ENCODE data around the gene NFU1. TPM values are rescaled to one million over a fixed set of nuclear protein-coding genes. Genes with fewer than 3 reads are reported as not detected.
"Not testable (repeated sequence)": the region's sequence is repeated elsewhere in the genome, so short reads cannot be mapped to it uniquely, and the experiment has no call there.

The NFU1 gene
- total and polyA plus RNA-seq, 12 donors: 47.3 to 117 (median 55.6) TPM

GRCh38 chr2:69429491-69430183 is 7.6 kb downstream of the NFU1 start:
- 93 to 97% (median 96%) methylated on average over 6 of the region's 6 CpGs for WGBS, 4 donors
- H3K36me3 ChIP-seq (replicated peaks in 1 of 2): peaks cover 0 to 62% of the 10 kb centered on the region in 2 donors
- peaks cover 0 to 13% of the 10 kb centered on the region in 2 donors for H3K4me1 ChIP-seq (replicated peaks in 1 of 2)
- H3K27ac ChIP-seq: no peak overlapping the region
- H3K4me3 ChIP-seq: no peak overlapping the region
- DNase-seq: no peak
- no peaks in the 10 kb centered on the region for H3K27me3 ChIP-seq
- intact Hi-C loops (cut with DNase I): no loop called here
- H3K9me3 ChIP-seq (replicated peaks in 1 of 3): no peaks in the 10 kb centered on the region
- TF ChIP-seq POLR2A (IDR thresholded peaks at IDR 0.05) (no peak), CTCF (IDR thresholded peaks at IDR 0.05) (no peak)

- no peak for TF ChIP-seq POLR2A (IDR thresholded peaks at IDR 0.05)
- TF ChIP-seq CTCF (IDR thresholded peaks at IDR 0.05): no peak
- H3K4me1 ChIP-seq (replicated peaks in 1 of 2): peaks cover 0 to 10% of the 10 kb centered on the region in 2 donors
- intact Hi-C loops (cut with DNase I): no loop called here
These were observed 8.3 kb downstream of the NFU1 start for GRCh38 chr2:69428981-69429380.

GRCh38 chr2:69424419-69424818 is 12.8 kb downstream of the NFU1 start:
- intact Hi-C loops (cut with DNase I): no loop called here
- WGBS, 4 donors: 94 to 98% (median 96%) methylated on average over 2 of the region's 2 CpGs
- no peak for TF ChIP-seq CTCF (IDR thresholded peaks at IDR 0.05)
- no peak overlapping the region for H3K4me3 ChIP-seq
- no peak for DNase-seq
- no peak overlapping the region for H3K27ac ChIP-seq
- H3K27me3 ChIP-seq: no peaks in the 10 kb centered on the region
- peaks cover 0 to 46% of the 10 kb centered on the region in 2 donors for H3K36me3 ChIP-seq (replicated peaks in 1 of 2)
- no peaks in the 10 kb centered on the region for H3K9me3 ChIP-seq (replicated peaks in 1 of 3)
- H3K4me1 ChIP-seq (replicated peaks in 1 of 2): peaks cover 0 to 10% of the 10 kb centered on the region in 2 donors

More at GRCh38 chr2:69428981-69429380, 8.3 kb downstream of the NFU1 start:
- WGBS, 4 donors: 88 to 95% (median 91%) methylated on average over 2 of the region's 2 CpGs
- H3K27ac ChIP-seq: no peak overlapping the region
- DNase-seq: no peak
- no peaks in the 10 kb centered on the region for H3K27me3 ChIP-seq
- peaks cover 0 to 62% of the 10 kb centered on the region in 2 donors for H3K36me3 ChIP-seq (replicated peaks in 1 of 2)
- no peak overlapping the region for H3K4me3 ChIP-seq
- H3K9me3 ChIP-seq (replicated peaks in 1 of 3): no peaks in the 10 kb centered on the region

- H3K36me3 ChIP-seq (replicated peaks in 1 of 2): peaks cover 0 to 48% of the 10 kb centered on the region in 2 donors
- no peak overlapping the region for H3K4me3 ChIP-seq
- H3K9me3 ChIP-seq (replicated peaks in 1 of 3): no peaks in the 10 kb centered on the region
- no peaks in the 10 kb centered on the region for H3K27me3 ChIP-seq
- no peaks in the 10 kb centered on the region for H3K4me1 ChIP-seq (replicated peaks in 1 of 2)
- intact Hi-C loops (cut with DNase I): no loop called here
- no peak for DNase-seq
- H3K27ac ChIP-seq: peak overlapping the region in 1 of 5 donors; percentile 35
- TF ChIP-seq POLR2A (IDR thresholded peaks at IDR 0.05) (no peak), CTCF (IDR thresholded peaks at IDR 0.05) (no peak)
These were observed 15.0 kb downstream of the NFU1 start for GRCh38 chr2:69422198-69422597.

- 81 to 89% (median 83%) methylated on average over 7 of the region's 7 CpGs for WGBS, 4 donors
- intact Hi-C loops (cut with DNase I); H3K27me3 ChIP-seq; DNase-seq; H3K4me3 ChIP-seq; H3K4me1 ChIP-seq (replicated peaks in 1 of 2); H3K9me3 ChIP-seq (replicated peaks in 1 of 3); H3K27ac ChIP-seq: not testable (repeated sequence)
- H3K36me3 ChIP-seq (replicated peaks in 1 of 2): peaks cover 0 to 56% of the 10 kb centered on the region in 2 donors
These were observed 18.1 kb downstream of the NFU1 start for GRCh38 chr2:69419111-69419510.
